ENCODE results near the gene RBMS3. TPM values are rescaled to one million over a fixed set of nuclear protein-coding genes. Genes with fewer than 3 reads are reported as not detected.
"Not testable (repeated sequence)": the region's sequence is repeated elsewhere in the genome, so short reads cannot be mapped to it uniquely, and the experiment has no call there.

The RBMS3 gene
- total RNA-seq, 1 donor = 2.1 TPM

GRCh38 chr3:29363110-29363509 is 82.2 kb downstream of the RBMS3 start:
- Histone ChIP-seq H3K27me3 (ENCODE audit: insufficient read depth, low read length) (no peaks in the 10 kb centered on the region), H3K4me3 (ENCODE audit: low read length) (no peak overlapping the region), H3K9me3 (ENCODE audit: low read depth, low read length) (no peaks in the 10 kb centered on the region), H3K4me1 (ENCODE audit: insufficient read depth, low read length) (no peaks in the 10 kb centered on the region)

GRCh38 chr3:29370021-29370420 is 89.2 kb downstream of the RBMS3 start:
- Histone ChIP-seq H3K9me3 (ENCODE audit: low read depth, low read length) (no peaks in the 10 kb centered on the region), H3K4me1 (ENCODE audit: insufficient read depth, low read length) (no peaks in the 10 kb centered on the region), H3K4me3 (ENCODE audit: low read length) (no peak overlapping the region), H3K27me3 (ENCODE audit: insufficient read depth, low read length) (no peaks in the 10 kb centered on the region)

- H3K9me3 ChIP-seq (ENCODE audit: low read depth, low read length) = no peaks in the 10 kb centered on the region
- no peak overlapping the region for H3K4me3 ChIP-seq (ENCODE audit: low read length)
- H3K27me3 ChIP-seq (ENCODE audit: insufficient read depth, low read length) = no peaks in the 10 kb centered on the region
- H3K4me1 ChIP-seq (ENCODE audit: insufficient read depth, low read length) = no peaks in the 10 kb centered on the region
Observed at GRCh38 chr3:29370476-29371420, 89.9 kb downstream of the RBMS3 start.

GRCh38 chr3:29373131-29373680 is 92.3 kb downstream of the RBMS3 start:
- no peak overlapping the region for H3K4me3 ChIP-seq (ENCODE audit: low read length)

GRCh38 chr3:29374226-29374625 is 93.4 kb downstream of the RBMS3 start:
- Histone ChIP-seq H3K27me3 (ENCODE audit: insufficient read depth, low read length) (no peaks in the 10 kb centered on the region), H3K4me3 (ENCODE audit: low read length) (no peak overlapping the region), H3K9me3 (ENCODE audit: low read depth, low read length) (no peaks in the 10 kb centered on the region), H3K4me1 (ENCODE audit: insufficient read depth, low read length) (no peaks in the 10 kb centered on the region)

More at GRCh38 chr3:29373131-29373680, 92.3 kb downstream of the RBMS3 start:
- Histone ChIP-seq H3K27me3 (ENCODE audit: insufficient read depth, low read length) (no peaks in the 10 kb centered on the region), H3K4me1 (ENCODE audit: insufficient read depth, low read length) (no peaks in the 10 kb centered on the region), H3K9me3 (ENCODE audit: low read depth, low read length) (no peaks in the 10 kb centered on the region)

- no peaks in the 10 kb centered on the region for H3K4me1 ChIP-seq (ENCODE audit: insufficient read depth, low read length)
- no peaks in the 10 kb centered on the region for H3K9me3 ChIP-seq (ENCODE audit: low read depth, low read length)
- no peak overlapping the region for H3K4me3 ChIP-seq (ENCODE audit: low read length)
- H3K27me3 ChIP-seq (ENCODE audit: insufficient read depth, low read length) = no peaks in the 10 kb centered on the region
Observed at GRCh38 chr3:29379097-29379496, 98.2 kb downstream of the RBMS3 start.

GRCh38 chr3:29381595-29381994 is 100.7 kb downstream of the RBMS3 start:
- Histone ChIP-seq H3K4me1 (ENCODE audit: insufficient read depth, low read length) (no peaks in the 10 kb centered on the region), H3K9me3 (ENCODE audit: low read depth, low read length) (no peaks in the 10 kb centered on the region), H3K27me3 (ENCODE audit: insufficient read depth, low read length) (no peaks in the 10 kb centered on the region), H3K4me3 (ENCODE audit: low read length) (no peak overlapping the region)

- H3K27me3 ChIP-seq (ENCODE audit: insufficient read depth, low read length) = no peaks in the 10 kb centered on the region
- H3K9me3 ChIP-seq (ENCODE audit: low read depth, low read length) = no peaks in the 10 kb centered on the region
- no peaks in the 10 kb centered on the region for H3K4me1 ChIP-seq (ENCODE audit: insufficient read depth, low read length)
- no peak overlapping the region for H3K4me3 ChIP-seq (ENCODE audit: low read length)
Observed at GRCh38 chr3:29382409-29382808, 101.5 kb downstream of the RBMS3 start.

- no peaks in the 10 kb centered on the region for H3K27me3 ChIP-seq (ENCODE audit: insufficient read depth, low read length)
- H3K4me1 ChIP-seq (ENCODE audit: insufficient read depth, low read length) = no peaks in the 10 kb centered on the region
- no peaks in the 10 kb centered on the region for H3K9me3 ChIP-seq (ENCODE audit: low read depth, low read length)
- H3K4me3 ChIP-seq (ENCODE audit: low read length) = no peak overlapping the region
Observed at GRCh38 chr3:29382845-29383244, 102.0 kb downstream of the RBMS3 start.

GRCh38 chr3:29384640-29385039 is 103.8 kb downstream of the RBMS3 start:
- H3K4me3 ChIP-seq (ENCODE audit: low read length) = no peak overlapping the region
- H3K27me3 ChIP-seq (ENCODE audit: insufficient read depth, low read length) = no peaks in the 10 kb centered on the region
- no peaks in the 10 kb centered on the region for H3K4me1 ChIP-seq (ENCODE audit: insufficient read depth, low read length)
- H3K9me3 ChIP-seq (ENCODE audit: low read depth, low read length) = no peaks in the 10 kb centered on the region

- Histone ChIP-seq H3K9me3 (ENCODE audit: low read depth, low read length) (no peaks in the 10 kb centered on the region), H3K4me1 (ENCODE audit: insufficient read depth, low read length) (no peaks in the 10 kb centered on the region), H3K4me3 (ENCODE audit: low read length) (no peak overlapping the region), H3K27me3 (ENCODE audit: insufficient read depth, low read length) (no peaks in the 10 kb centered on the region)
Observed at GRCh38 chr3:29385046-29385830, 104.4 kb downstream of the RBMS3 start.

- Histone ChIP-seq H3K4me1 (ENCODE audit: insufficient read depth, low read length) (no peaks in the 10 kb centered on the region), H3K4me3 (ENCODE audit: low read length) (no peak overlapping the region), H3K9me3 (ENCODE audit: low read depth, low read length) (no peaks in the 10 kb centered on the region), H3K27me3 (ENCODE audit: insufficient read depth, low read length) (no peaks in the 10 kb centered on the region)
Observed at GRCh38 chr3:29389362-29389761, 108.5 kb downstream of the RBMS3 start.

GRCh38 chr3:29392625-29393388 is 111.9 kb downstream of the RBMS3 start:
- H3K27me3 ChIP-seq (ENCODE audit: insufficient read depth, low read length) = no peaks in the 10 kb centered on the region
- H3K4me1 ChIP-seq (ENCODE audit: insufficient read depth, low read length) = no peaks in the 10 kb centered on the region
- no peaks in the 10 kb centered on the region for H3K9me3 ChIP-seq (ENCODE audit: low read depth, low read length)
- H3K4me3 ChIP-seq (ENCODE audit: low read length) = no peak overlapping the region

GRCh38 chr3:29393946-29394345 is 113.1 kb downstream of the RBMS3 start:
- H3K9me3 ChIP-seq (ENCODE audit: low read depth, low read length); H3K4me1 ChIP-seq (ENCODE audit: insufficient read depth, low read length); H3K4me3 ChIP-seq (ENCODE audit: low read length); H3K27me3 ChIP-seq (ENCODE audit: insufficient read depth, low read length): not testable (repeated sequence)
